ENCODE results near the gene AGAP3. TPM values are rescaled to one million over a fixed set of nuclear protein-coding genes. Genes with fewer than 3 reads are reported as not detected.
A peak's percentile ranks its signal among the peaks of the same experiment; 100 is the strongest.

AGAP3 gene
- polyA plus RNA-seq, 1 of the 3 experiments (the other 2 are of a cell fraction) = 126 TPM

- TF ChIP-seq REST (IDR thresholded peaks at IDR 0.05; ENCODE audit: low read depth, low read length) (no peak), RAD21 (IDR thresholded peaks at IDR 0.05; ENCODE audit: low read length) (peak; percentile 31; the same call in 1 of the 2 replicates)
Measured at GRCh38 chr7:151087245-151088018, 1.2 kb downstream of the AGAP3 start (continued).

GRCh38 chr7:151088019-151088855, 2.0 kb downstream of the AGAP3 start:
- Histone ChIP-seq H3K79me2 (ENCODE audit: insufficient read depth) (peaks cover 65% of the 10 kb centered on the region), H3K9me2 (no peaks in the 10 kb centered on the region), H3K4me1 (ENCODE audit: control insufficient read depth in 1 of 2, insufficient read depth in 2 of 2, low read depth in 1 of 2, low read length in 1 of 2) (peaks cover 21 to 39% of the 10 kb centered on the region in 2 experiments), H3K9ac (peak overlapping the region; percentile 88), H3K27ac (ENCODE audit: low read depth in 2 of 2, low read length in 1 of 2) (peak overlapping the region; percentile 58 to 87), H3K9me3 (no peaks in the 10 kb centered on the region), H3K4me3 (ENCODE audit: low read depth in 2 of 2, low read length in 1 of 2) (peak overlapping the region; percentile 90 to 100), H3K27me3 (ENCODE audit: insufficient read depth) (no peaks in the 10 kb centered on the region), H4K20me1 (ENCODE audit: insufficient read depth) (peaks cover 58% of the 10 kb centered on the region), H3F3A (replicated peaks; ENCODE audit: insufficient read depth) (peaks cover 20% of the 10 kb centered on the region), H3K36me3 (replicated peaks in 1 of 2; ENCODE audit: control insufficient read depth in 1 of 2, insufficient read depth in 2 of 2, low read length in 1 of 2) (peaks cover 0 to 11% of the 10 kb centered on the region in 2 experiments), H2AFZ (ENCODE audit: low read depth) (no peak overlapping the region), H3K4me2 (peak overlapping the region; percentile 99)
- 40% methylated on average over 12 of the region's 16 CpGs for WGBS (ENCODE audit: low lambda C conversion rate)
- TF ChIP-seq USF2 (IDR thresholded peaks at IDR 0.05; ENCODE audit: borderline replicate concordance, low read depth, low read length) (no peak), SMC3 (IDR thresholded peaks at IDR 0.05; ENCODE audit: low read depth, low read length) (0 out of 2 replicates have a peak, but pooled peaks have one; percentile 12), MAX (IDR thresholded peaks at IDR 0.05; ENCODE audit: low read depth) (no peak), RAD21 (IDR thresholded peaks at IDR 0.05; ENCODE audit: low read length) (peak; percentile 21; the same call in 1 of the 2 replicates), ELF1 (IDR thresholded peaks at IDR 0.05) (no peak), RCOR1 (IDR thresholded peaks at IDR 0.05; ENCODE audit: low read length) (no peak), TEAD4 (IDR thresholded peaks at IDR 0.05; ENCODE audit: borderline replicate concordance, insufficient read depth) (no peak), CTCF (IDR thresholded peaks at IDR 0.05) (no peak)
- DNase-seq = no peak
- ChIA-PET CTCF (interaction anchor here (0.6 to 21.3 kb wide), 26 partner anchors 8 to 641 kb away, joined by 3 to 474 read pairs (median 4); partner anchors contain the start of gene ABCB8), POLR2A (interaction anchor here (0.6 to 1.3 kb wide), 3 partner anchors 74 to 139 kb away, joined by 3 to 4 read pairs (median 3); partner anchors contain the start of gene ABCF2)

Data from SK-N-SH (cell line).